ENCODE measurements around the gene ZNF420.

Gene ZNF420

DNA sequence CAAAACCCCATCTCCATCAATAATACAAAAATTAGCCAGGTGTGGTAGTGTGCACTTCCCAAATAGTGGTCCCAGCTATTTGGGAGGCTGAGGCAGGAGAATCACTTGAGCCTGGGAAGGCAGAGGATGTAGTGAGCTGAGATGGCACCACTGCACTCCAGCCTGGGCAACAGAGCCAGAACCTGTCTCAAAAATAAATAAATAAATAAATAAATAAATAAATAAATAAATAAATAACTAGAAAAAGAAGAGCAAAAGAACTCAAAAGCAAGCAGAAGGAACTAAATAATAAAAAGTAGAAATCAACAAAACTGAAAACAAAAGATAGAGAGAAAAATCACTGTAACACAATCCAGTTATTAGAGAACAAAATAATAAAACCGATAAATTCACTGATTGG is 81.9 kb downstream of the ZNF420 start:
- DNase-seq = no peak

DNA sequence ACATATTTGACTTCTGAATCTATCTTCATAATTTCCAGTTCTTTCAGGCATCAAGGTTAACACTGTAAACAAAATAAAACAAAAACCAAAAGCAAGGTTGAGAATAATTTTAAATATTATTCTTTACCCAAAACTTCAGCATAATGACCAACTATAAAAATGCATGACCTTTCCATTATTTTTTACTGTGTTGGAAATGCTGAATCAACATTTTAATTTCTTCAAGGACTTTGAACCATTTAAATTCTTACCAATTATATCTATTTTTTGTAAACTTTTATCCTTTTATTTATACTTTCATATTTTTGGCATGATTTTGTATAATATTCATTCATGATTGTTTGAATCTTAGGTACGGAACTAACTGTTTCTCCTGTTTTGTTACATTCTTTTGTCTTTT is 87.4 kb downstream of the ZNF420 start:
- DNase-seq = no peak

DNA sequence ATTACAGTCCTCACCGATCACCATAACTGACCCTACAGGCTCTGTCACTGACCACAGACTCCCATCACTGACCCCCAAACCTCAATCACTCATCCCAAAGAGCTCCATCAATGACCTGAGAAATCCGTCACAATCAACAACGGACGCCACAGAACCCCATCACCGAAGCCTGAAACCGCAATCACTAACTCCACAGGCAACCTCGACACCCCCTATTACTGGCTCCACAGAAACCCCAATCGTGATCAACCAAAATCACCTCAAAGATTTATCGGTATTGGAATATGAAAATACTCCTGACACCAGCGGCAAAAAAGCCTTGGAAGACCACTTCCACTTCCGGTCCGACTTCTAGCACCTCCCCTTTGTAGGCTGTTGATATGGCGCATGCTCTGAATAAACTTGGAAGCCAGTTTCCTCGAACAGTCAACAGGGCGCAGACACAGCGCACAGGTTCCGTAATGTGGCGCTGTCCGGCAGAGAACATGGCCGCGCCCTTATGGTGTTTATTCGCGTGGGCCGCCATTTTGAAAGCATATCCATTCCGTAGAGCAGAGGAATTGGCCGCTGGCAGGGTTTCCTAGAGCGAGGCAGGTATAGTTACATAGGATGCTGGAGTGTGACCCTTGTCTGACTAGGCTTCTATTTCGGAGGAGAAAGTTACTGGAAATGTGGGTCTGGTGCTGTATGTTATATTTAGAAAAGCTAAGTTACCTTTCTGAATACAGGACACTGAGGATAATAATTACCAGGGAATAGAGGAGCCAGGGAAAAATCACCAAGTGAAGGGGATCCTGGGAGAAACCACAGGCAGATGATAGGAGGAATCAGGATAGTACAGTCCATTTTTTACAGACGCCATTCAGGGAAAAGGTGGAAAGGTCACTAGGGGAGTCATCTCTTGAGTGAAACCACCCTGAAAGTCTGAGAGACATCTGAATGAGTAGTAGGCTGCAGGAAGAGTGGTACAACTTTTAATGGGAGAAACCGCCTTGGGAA is 94.4 kb downstream of the ZNF420 start, which contains the start of gene ZNF585A:
TSS of gene ZNF585A (minus strand) at position 328 of the 999 bp plus-strand sequence. CDS start 2,785 bp downstream, outside the sequence.
- DNase-seq = peak; percentile 99

Measured in NCI-H2171 treated with DMSO at 0.1 percent for 48 hours (cell line).